Chondrocyte (in vitro differentiated cells): Measurements from ENCODE around the gene MAD1L1. TPM values are rescaled to one million over a fixed set of nuclear protein-coding genes. Genes with fewer than 3 reads are reported as not detected.
"Not testable (repeated sequence)": the region's sequence is repeated elsewhere in the genome, so short reads cannot be mapped to it uniquely, and the experiment has no call there.

Source experiments
- DNase-seq: peaks from one replicate; pipeline ENCODE4 v3.0.0; 2021; ENCODE audit warnings: mixed read lengths, low spot score
- H3K27ac Mint-ChIP-seq: one replicate; pipeline ENCODE4 v1.8.0; 2021; ENCODE audit warnings: mild to moderate bottlenecking, moderate library complexity, mixed read lengths; ENCODE audit not compliant: unreplicated experiment
- H3K27me3 Mint-ChIP-seq: 2 replicates; pipeline ENCODE4 v1.8.0; 2021; ENCODE audit warnings: low read depth, mixed read lengths
- H3K36me3 Mint-ChIP-seq: 2 replicates; pipeline ENCODE4 v1.8.0; 2021; ENCODE audit warnings: low read depth, mixed read lengths
- H3K4me1 Mint-ChIP-seq: 2 replicates; pipeline ENCODE4 v1.8.0; 2021; ENCODE audit warnings: low read depth, mild to moderate bottlenecking, mixed read lengths
- H3K4me3 Mint-ChIP-seq: one replicate; pipeline ENCODE4 v1.8.0; 2021; ENCODE audit warnings: mild to moderate bottlenecking, moderate library complexity, mixed read lengths; ENCODE audit not compliant: unreplicated experiment
- H3K9me3 Mint-ChIP-seq: 2 replicates; pipeline ENCODE4 v1.8.0; 2021; ENCODE audit warnings: low read depth, mixed read lengths
- total RNA-seq: library from RNA; stranded (reverse); gene quantifications from 3 replicates; pipeline ENCODE4 v1.2.1, GENCODE V29; 2021
- TF ChIP-seq, protein P1 (sequence below): fragments of 200-600 bp; sonication (generic); IDR thresholded peaks from 2 replicates; pipeline ENCODE4 v1.5.0; 2021; ENCODE audit warnings: antibody characterized with exemption, mild to moderate bottlenecking, moderate library complexity

The MAD1L1 gene
- total RNA-seq, 1 donor from 2014 or later: 22.7 TPM

GRCh38 chr7:1839701-1840100 is 393.0 kb downstream of the MAD1L1 start:
- DNase-seq: peak; percentile 89
- H3K4me1 Mint-ChIP-seq: peaks cover 8% of the 10 kb centered on the region

DNA sequence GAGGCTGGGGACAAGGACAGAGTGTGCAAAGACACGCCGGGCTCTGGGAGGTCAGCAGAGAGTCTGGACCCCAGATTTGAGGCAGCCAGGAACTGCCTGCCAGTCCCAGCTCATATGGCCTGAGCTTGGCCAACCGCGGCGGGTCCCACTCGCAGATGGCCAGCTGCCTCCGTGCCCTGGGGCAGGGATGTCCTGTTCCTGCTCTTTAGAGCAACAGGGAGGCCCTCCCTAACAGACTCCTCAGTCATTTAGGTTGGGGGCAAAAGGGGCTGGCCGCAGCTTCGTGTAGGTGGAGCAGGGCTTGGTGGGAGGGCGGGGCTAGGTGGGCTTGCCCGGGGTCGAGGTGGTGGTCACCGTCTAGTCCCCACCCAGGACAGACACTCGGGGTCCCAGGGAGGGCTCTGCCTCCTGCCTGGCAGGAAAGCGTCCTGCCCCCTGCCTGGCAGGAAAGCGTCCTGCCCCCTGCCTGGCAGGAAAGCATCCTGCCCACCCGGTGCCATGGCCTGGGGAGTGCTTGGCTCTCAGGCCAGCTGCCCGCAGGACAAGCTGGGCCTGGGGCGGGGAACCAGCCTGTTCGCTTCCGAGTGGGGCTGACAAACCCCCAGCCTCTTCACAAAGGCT is 393.7 kb downstream of the MAD1L1 start:
- not testable (repeated sequence) for H3K9me3 Mint-ChIP-seq, H3K27me3 Mint-ChIP-seq, H3K27ac Mint-ChIP-seq, H3K4me3 Mint-ChIP-seq, H3K36me3 Mint-ChIP-seq, H3K4me1 Mint-ChIP-seq
- peak; percentile 59 for DNase-seq

More at GRCh38 chr7:1839701-1840100, 393.0 kb downstream of the MAD1L1 start:
- Mint-ChIP-seq H3K4me3 (no peak overlapping the region), H3K27me3 (no peaks in the 10 kb centered on the region), H3K27ac (no peak overlapping the region), H3K36me3 (peaks cover 3% of the 10 kb centered on the region), H3K9me3 (peaks cover 5% of the 10 kb centered on the region)
- TF ChIP-seq, protein P1, sequence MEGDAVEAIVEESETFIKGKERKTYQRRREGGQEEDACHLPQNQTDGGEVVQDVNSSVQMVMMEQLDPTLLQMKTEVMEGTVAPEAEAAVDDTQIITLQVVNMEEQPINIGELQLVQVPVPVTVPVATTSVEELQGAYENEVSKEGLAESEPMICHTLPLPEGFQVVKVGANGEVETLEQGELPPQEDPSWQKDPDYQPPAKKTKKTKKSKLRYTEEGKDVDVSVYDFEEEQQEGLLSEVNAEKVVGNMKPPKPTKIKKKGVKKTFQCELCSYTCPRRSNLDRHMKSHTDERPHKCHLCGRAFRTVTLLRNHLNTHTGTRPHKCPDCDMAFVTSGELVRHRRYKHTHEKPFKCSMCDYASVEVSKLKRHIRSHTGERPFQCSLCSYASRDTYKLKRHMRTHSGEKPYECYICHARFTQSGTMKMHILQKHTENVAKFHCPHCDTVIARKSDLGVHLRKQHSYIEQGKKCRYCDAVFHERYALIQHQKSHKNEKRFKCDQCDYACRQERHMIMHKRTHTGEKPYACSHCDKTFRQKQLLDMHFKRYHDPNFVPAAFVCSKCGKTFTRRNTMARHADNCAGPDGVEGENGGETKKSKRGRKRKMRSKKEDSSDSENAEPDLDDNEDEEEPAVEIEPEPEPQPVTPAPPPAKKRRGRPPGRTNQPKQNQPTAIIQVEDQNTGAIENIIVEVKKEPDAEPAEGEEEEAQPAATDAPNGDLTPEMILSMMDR: no peak

GRCh38 chr7:1838544-1838872 is 394.2 kb downstream of the MAD1L1 start:
- not testable (repeated sequence) for H3K4me3 Mint-ChIP-seq, H3K36me3 Mint-ChIP-seq, H3K27ac Mint-ChIP-seq, H3K4me1 Mint-ChIP-seq, H3K27me3 Mint-ChIP-seq, DNase-seq
- H3K9me3 Mint-ChIP-seq: peaks cover 10% of the 10 kb centered on the region

DNA sequence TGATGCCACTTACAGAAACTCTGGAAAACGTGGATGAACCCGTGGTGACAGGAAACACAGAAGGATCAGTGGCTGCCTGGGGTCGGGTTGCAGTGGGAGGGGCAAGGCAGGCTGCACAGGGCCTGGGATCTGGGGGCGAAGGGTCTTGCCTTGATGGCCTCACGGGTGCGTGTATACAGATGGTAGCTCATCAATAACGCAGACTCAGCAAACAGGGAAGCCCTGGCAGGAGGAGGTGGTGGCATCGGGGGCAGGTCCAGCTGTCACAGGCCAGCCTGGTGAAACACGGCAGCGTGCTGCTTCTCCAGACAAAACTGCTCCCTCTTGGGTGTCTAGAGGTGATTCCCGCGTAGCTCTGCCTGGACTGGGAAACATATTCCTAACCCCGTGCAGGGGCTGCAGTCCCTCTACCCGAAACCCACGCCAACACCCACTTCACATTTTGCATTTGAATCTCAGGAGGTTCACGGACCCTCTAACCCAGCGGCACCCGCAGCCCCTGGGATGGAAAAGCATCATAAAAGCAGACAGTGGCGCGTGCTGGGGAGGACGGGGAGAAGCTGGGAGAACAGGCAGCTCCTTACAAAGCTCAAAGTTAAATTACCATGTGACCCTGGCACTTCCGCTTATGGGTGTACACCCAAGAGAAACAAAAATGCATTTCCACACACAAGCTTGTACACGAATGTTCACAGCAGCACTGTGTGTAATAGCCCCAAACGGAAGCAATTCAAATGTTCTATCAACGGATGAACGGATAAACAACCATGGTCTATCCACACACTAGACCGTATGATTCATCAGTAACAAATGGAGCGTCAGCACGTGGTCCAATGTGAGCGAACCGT is 394.8 kb downstream of the MAD1L1 start:
- DNase-seq, H3K27ac Mint-ChIP-seq, H3K4me1 Mint-ChIP-seq, H3K4me3 Mint-ChIP-seq, H3K27me3 Mint-ChIP-seq, H3K36me3 Mint-ChIP-seq: not testable (repeated sequence)
- H3K9me3 Mint-ChIP-seq: peaks cover 15% of the 10 kb centered on the region

DNA sequence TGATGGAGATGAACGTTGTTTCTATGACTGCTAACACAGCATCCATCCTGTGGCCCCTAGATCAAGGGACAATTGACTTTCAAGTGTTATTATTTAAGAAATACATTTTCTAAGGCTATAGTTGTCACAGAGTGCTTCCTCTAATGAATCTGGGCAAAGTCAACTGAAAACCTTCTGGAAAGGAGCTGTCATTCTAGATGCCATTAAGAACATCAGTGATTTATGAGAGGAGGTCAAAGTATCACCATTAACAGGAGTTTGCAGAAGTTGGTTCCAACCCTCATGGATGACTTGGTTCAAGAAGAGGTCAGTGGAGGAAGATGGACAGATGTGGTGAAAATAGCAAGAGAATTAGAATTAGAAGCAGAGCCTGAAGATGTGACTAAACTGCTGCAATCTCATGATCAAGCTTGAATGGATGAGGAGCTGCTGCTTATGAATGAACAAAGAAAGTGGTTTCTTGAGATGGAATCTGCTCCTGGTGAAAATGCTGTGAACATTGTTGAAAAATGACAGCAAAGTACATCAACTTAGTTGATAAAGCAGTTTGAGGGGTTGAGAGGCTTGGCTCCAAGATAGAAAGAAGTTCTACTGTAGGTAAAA is 400.7 kb downstream of the MAD1L1 start:
- H3K4me1 Mint-ChIP-seq, DNase-seq, H3K27ac Mint-ChIP-seq, H3K4me3 Mint-ChIP-seq, H3K27me3 Mint-ChIP-seq: not testable (repeated sequence)
- Mint-ChIP-seq H3K9me3 (peaks cover 37% of the 10 kb centered on the region), H3K36me3 (peaks cover 20% of the 10 kb centered on the region)

DNA sequence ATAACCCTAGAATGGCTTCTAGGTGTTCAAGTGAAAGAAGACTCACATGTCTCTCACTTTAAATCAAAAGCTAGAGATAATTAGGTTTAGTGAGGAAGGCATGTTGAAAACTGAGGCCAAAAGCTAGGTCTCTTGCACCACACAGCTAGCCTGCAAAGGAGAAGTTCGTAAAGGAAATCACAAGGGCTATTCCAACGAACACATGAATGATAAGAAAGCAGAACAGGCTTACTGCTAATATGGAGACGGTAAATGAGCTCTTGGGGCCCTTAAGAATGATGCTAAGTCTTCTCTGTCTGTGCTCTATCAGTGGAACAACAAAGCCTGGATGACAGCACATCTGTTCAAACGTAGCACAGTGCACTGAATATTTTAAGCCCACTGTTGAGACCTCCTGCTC is 401.3 kb downstream of the MAD1L1 start:
- H3K9me3 Mint-ChIP-seq: peaks cover 37% of the 10 kb centered on the region
- H3K4me3 Mint-ChIP-seq, DNase-seq, H3K4me1 Mint-ChIP-seq, H3K27ac Mint-ChIP-seq, H3K27me3 Mint-ChIP-seq: not testable (repeated sequence)
- peaks cover 20% of the 10 kb centered on the region for H3K36me3 Mint-ChIP-seq

GRCh38 chr7:1829668-1830067 is 403.1 kb downstream of the MAD1L1 start:
- H3K4me1 Mint-ChIP-seq, DNase-seq, H3K4me3 Mint-ChIP-seq, H3K27me3 Mint-ChIP-seq, H3K27ac Mint-ChIP-seq: not testable (repeated sequence)
- H3K9me3 Mint-ChIP-seq: peaks cover 32% of the 10 kb centered on the region
- H3K36me3 Mint-ChIP-seq: peaks cover 17% of the 10 kb centered on the region

- Mint-ChIP-seq H3K9me3 (peaks cover 29% of the 10 kb centered on the region), H3K27me3 (no peaks in the 10 kb centered on the region), H3K27ac (no peak overlapping the region), H3K36me3 (peaks cover 15% of the 10 kb centered on the region), H3K4me1 (no peaks in the 10 kb centered on the region), H3K4me3 (no peak overlapping the region)
- TF ChIP-seq, protein P1: no peak
- DNase-seq: peak; percentile 74
Observed at GRCh38 chr7:1829111-1829510, 403.6 kb downstream of the MAD1L1 start.

GRCh38 chr7:1828170-1828569 is 404.6 kb downstream of the MAD1L1 start:
- H3K4me1 Mint-ChIP-seq, H3K27me3 Mint-ChIP-seq, H3K4me3 Mint-ChIP-seq, H3K27ac Mint-ChIP-seq: not testable (repeated sequence)
- Mint-ChIP-seq H3K36me3 (peaks cover 13% of the 10 kb centered on the region), H3K9me3 (peaks cover 24% of the 10 kb centered on the region)
- DNase-seq: peak; percentile 65

GRCh38 chr7:1827521-1827981 is 405.2 kb downstream of the MAD1L1 start:
- H3K36me3 Mint-ChIP-seq: peaks cover 13% of the 10 kb centered on the region
- not testable (repeated sequence) for H3K4me3 Mint-ChIP-seq, H3K4me1 Mint-ChIP-seq, H3K27me3 Mint-ChIP-seq, H3K27ac Mint-ChIP-seq
- peaks cover 22% of the 10 kb centered on the region for H3K9me3 Mint-ChIP-seq
- peak; percentile 68 for DNase-seq
